ENCODE results near the gene HADHA.

DNA sequence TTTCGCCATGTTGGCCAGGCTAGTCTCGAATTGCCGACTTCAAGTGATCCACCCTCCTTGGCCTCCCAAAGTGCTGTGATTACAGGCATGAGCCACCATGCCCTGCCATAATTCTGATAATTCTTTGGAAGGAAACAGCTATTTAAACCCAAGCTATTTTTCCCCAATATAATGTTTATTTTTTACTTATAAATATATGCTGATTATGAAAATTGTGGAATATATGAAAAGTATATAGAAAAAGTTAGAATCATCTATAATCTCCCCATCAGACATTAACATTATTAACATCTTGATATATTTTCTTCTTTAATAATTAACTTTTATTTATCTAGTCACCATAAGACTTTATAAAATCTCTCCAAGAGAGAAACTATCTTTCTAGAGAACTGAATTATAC, 41.5 kb upstream of the HADHA start:
- TF ChIP-seq, protein P1, sequence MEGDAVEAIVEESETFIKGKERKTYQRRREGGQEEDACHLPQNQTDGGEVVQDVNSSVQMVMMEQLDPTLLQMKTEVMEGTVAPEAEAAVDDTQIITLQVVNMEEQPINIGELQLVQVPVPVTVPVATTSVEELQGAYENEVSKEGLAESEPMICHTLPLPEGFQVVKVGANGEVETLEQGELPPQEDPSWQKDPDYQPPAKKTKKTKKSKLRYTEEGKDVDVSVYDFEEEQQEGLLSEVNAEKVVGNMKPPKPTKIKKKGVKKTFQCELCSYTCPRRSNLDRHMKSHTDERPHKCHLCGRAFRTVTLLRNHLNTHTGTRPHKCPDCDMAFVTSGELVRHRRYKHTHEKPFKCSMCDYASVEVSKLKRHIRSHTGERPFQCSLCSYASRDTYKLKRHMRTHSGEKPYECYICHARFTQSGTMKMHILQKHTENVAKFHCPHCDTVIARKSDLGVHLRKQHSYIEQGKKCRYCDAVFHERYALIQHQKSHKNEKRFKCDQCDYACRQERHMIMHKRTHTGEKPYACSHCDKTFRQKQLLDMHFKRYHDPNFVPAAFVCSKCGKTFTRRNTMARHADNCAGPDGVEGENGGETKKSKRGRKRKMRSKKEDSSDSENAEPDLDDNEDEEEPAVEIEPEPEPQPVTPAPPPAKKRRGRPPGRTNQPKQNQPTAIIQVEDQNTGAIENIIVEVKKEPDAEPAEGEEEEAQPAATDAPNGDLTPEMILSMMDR (IDR thresholded peaks at IDR 0.05): no peak
- TF ChIP-seq, protein P2, sequence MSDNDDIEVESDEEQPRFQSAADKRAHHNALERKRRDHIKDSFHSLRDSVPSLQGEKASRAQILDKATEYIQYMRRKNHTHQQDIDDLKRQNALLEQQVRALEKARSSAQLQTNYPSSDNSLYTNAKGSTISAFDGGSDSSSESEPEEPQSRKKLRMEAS (IDR thresholded peaks at IDR 0.05; ENCODE audit: low read depth): no peak
- TF ChIP-seq TCF12 (IDR thresholded peaks at IDR 0.05) (no peak), MXI1 (IDR thresholded peaks at IDR 0.05; ENCODE audit: low read depth, low read length) (no peak), EZH2phosphoT487 (IDR thresholded peaks at IDR 0.05; ENCODE audit: borderline replicate concordance, low read depth) (no peak), FOXJ3 (CRISPR knock-in tag; IDR thresholded peaks at IDR 0.05) (no peak), SMC3 (IDR thresholded peaks at IDR 0.05; ENCODE audit: low read depth, low read length) (no peak), MEF2A (IDR thresholded peaks at IDR 0.05; ENCODE audit: borderline replicate concordance, low read depth) (no peak), EP300 (IDR thresholded peaks at IDR 0.05; ENCODE audit: borderline replicate concordance in 1 of 2, low read depth in 1 of 2, low read length in 1 of 2) (no peak), TAF1 (IDR thresholded peaks at IDR 0.05; ENCODE audit: borderline replicate concordance, low read depth, low read length) (no peak), NRF1 (IDR thresholded peaks at IDR 0.05; ENCODE audit: low read depth, low read length) (no peak)
- TF ChIP-seq, protein P3, sequence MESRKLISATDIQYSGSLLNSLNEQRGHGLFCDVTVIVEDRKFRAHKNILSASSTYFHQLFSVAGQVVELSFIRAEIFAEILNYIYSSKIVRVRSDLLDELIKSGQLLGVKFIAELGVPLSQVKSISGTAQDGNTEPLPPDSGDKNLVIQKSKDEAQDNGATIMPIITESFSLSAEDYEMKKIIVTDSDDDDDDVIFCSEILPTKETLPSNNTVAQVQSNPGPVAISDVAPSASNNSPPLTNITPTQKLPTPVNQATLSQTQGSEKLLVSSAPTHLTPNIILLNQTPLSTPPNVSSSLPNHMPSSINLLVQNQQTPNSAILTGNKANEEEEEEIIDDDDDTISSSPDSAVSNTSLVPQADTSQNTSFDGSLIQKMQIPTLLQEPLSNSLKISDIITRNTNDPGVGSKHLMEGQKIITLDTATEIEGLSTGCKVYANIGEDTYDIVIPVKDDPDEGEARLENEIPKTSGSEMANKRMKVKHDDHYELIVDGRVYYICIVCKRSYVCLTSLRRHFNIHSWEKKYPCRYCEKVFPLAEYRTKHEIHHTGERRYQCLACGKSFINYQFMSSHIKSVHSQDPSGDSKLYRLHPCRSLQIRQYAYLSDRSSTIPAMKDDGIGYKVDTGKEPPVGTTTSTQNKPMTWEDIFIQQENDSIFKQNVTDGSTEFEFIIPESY (IDR thresholded peaks at IDR 0.05; ENCODE audit: borderline replicate concordance, low read depth): no peak
- TF ChIP-seq, protein P4, sequence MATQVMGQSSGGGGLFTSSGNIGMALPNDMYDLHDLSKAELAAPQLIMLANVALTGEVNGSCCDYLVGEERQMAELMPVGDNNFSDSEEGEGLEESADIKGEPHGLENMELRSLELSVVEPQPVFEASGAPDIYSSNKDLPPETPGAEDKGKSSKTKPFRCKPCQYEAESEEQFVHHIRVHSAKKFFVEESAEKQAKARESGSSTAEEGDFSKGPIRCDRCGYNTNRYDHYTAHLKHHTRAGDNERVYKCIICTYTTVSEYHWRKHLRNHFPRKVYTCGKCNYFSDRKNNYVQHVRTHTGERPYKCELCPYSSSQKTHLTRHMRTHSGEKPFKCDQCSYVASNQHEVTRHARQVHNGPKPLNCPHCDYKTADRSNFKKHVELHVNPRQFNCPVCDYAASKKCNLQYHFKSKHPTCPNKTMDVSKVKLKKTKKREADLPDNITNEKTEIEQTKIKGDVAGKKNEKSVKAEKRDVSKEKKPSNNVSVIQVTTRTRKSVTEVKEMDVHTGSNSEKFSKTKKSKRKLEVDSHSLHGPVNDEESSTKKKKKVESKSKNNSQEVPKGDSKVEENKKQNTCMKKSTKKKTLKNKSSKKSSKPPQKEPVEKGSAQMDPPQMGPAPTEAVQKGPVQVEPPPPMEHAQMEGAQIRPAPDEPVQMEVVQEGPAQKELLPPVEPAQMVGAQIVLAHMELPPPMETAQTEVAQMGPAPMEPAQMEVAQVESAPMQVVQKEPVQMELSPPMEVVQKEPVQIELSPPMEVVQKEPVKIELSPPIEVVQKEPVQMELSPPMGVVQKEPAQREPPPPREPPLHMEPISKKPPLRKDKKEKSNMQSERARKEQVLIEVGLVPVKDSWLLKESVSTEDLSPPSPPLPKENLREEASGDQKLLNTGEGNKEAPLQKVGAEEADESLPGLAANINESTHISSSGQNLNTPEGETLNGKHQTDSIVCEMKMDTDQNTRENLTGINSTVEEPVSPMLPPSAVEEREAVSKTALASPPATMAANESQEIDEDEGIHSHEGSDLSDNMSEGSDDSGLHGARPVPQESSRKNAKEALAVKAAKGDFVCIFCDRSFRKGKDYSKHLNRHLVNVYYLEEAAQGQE (IDR thresholded peaks at IDR 0.05; ENCODE audit: low read depth, low read length): no peak

Data from SK-N-SH (cell line).